DMS153 (cell line): ENCODE data around the gene AP1S2.

Experiments used
- DNase-seq: peaks from one replicate; lab custom pipeline; 2025; lab: John Stamatoyannopoulos, UW

AP1S2 gene

GRCh38 chrX:15812192-15812938 lies 42.2 kb downstream of the AP1S2 start:
- no peak for DNase-seq

GRCh38 chrX:15808254-15808653 lies 46.4 kb downstream of the AP1S2 start:
- no peak for DNase-seq

- DNase-seq = no peak
Measured at GRCh38 chrX:15804563-15804962, 50.0 kb downstream of the AP1S2 start.

- no peak for DNase-seq
Measured at GRCh38 chrX:15797707-15798106, 56.9 kb downstream of the AP1S2 start.

- no peak for DNase-seq
Measured at GRCh38 chrX:15790769-15791290, 63.8 kb downstream of the AP1S2 start.

- peak; percentile 53 for DNase-seq
Measured at GRCh38 chrX:15789979-15790768, 64.4 kb downstream of the AP1S2 start, which contains the start of gene ZRSR2. Gene ZRSR2 (plus strand): TSS chrX:15790484. CDS start chrX:15790496, 12 bp downstream.

GRCh38 chrX:15786915-15787314 lies 67.7 kb downstream of the AP1S2 start:
- DNase-seq = peak; percentile 73

GRCh38 chrX:15785176-15785750 lies 69.3 kb downstream of the AP1S2 start:
- DNase-seq = no peak

GRCh38 chrX:15781961-15782699 lies 72.5 kb downstream of the AP1S2 start:
- DNase-seq = no peak
